ENCODE data around the gene FIBCD1.

FIBCD1 gene

GRCh38 chr9:130874783-130875182 lies 64.3 kb downstream of the FIBCD1 start:
- DNase-seq, result no peak

GRCh38 chr9:130873966-130874365 lies 65.1 kb downstream of the FIBCD1 start:
- no peak for DNase-seq

- no peak for DNase-seq
Measured at GRCh38 chr9:130872912-130873503, 66.0 kb downstream of the FIBCD1 start.

DNA sequence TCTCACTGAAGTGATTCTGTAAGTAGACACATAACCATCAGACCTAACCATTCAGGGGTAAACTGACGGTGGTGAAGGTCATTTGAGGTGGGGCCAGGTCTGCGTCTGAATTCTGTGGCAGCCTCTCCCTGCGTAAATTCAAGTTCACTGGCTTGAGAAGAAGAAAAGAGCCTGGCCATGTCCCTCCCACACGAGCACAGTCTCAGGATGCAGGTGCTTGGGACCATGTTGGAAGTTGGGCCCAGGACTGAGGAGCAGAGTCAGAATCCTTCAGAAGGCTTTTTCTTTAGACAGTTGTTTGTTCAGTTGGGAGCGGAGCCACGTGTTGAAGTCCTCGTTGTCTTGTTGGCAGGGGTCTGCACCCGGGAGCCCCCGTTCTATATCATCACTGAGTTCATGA lies 66.5 kb downstream of the FIBCD1 start:
- DNase-seq, result no peak

GRCh38 chr9:130872093-130872492 lies 67.0 kb downstream of the FIBCD1 start:
- no peak for DNase-seq

- DNase-seq, result no peak
Measured at GRCh38 chr9:130871395-130872062, 67.5 kb downstream of the FIBCD1 start.

GRCh38 chr9:130870491-130871381 lies 68.3 kb downstream of the FIBCD1 start:
- no peak for DNase-seq

DNA sequence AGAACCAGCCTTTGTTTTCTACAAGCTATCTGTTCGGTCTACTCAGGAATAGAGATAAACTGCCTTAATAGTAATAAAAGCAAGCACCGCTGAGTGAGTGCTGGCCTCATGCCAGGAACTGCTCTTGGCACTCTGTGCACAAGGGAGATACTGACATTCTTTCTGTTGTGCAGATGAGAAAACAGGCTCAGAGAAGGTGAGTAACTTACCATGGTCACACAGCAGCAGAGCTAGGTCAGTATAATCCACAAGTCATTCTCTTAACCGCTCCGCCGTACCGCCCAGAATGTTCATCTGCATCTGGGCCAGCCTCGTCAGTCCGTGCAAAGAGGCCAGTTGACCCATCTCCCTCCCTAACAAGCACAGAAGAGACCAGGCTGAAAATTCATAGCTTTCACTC lies 69.8 kb downstream of the FIBCD1 start:
- DNase-seq, result no peak

DNA sequence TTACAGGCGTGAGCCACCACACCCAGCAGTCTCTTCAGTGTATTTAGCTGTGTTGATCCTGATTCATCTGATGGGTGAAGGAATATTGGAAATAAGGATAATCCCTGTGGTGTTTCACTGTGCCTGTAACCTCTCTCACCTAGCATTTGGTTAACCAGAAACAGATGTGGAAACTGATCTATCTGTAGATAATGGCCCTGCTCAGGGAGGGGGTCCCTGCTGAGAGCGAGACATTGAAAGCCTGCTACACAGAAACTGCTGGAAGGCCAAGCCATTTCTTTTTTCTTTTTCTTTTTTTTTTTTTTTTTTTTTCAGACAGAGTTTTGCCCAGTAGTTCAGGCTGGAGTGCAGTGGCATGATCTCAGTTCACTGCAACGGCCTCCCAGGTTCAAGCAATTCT lies 70.8 kb downstream of the FIBCD1 start:
- DNase-seq, result no peak

DNA sequence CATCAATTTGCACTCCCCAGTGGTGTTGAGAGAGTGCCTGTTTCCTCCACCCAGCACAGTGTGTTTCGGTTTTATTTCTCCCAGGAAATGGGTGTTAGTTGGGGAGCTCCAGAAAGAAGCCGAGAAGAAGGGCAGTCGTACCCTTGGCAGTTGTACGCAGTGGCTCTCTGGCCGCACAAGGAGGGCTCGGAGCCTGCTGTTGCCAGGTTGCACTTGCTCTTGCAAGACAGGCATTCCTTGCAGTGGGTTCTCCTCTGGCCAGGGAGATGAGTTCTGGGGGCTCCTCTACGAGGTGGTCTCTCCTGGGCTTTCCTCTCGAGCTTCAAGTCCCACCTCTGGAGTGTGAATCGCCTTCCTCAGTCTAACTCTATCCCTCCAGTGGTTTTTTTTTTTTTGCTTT lies 71.5 kb downstream of the FIBCD1 start:
- no peak for DNase-seq

DNA sequence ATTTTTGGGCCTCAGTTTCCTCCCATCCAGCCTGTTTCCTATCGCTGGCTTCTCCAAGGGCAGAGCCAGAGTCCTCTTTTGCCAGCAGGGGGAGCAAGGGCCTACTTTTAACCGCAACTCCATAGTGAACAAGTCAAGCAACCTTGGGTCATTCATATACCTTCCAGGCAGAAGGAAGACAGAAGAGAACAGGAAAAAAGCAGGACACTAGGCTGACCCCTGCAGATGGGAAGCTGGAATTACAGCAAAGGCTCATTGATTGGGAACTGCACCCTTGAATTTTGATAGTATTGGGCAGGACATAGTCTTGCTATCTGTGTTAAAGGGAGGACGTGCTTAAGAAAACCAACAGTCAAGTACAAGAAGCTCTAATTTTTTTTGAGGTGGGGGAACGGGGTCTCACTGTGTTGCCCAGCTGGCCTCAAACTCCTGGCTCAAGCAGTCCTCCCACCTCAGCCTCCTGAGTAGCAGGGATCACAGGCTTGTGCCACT lies 72.5 kb downstream of the FIBCD1 start:
- DNase-seq, result peak; percentile 87

- DNase-seq, result no peak
Measured at GRCh38 chr9:130865921-130866320, 73.1 kb downstream of the FIBCD1 start.

- DNase-seq, result no peak
Measured at GRCh38 chr9:130864541-130864940, 74.5 kb downstream of the FIBCD1 start.

- no peak for DNase-seq
Measured at GRCh38 chr9:130862747-130863146, 76.3 kb downstream of the FIBCD1 start.

- DNase-seq, result no peak
Measured at GRCh38 chr9:130862217-130862616, 76.8 kb downstream of the FIBCD1 start.

- DNase-seq, result no peak
Measured at GRCh38 chr9:130861372-130862180, 77.5 kb downstream of the FIBCD1 start.

GRCh38 chr9:130860458-130861316 lies 78.4 kb downstream of the FIBCD1 start:
- no peak for DNase-seq

GRCh38 chr9:130858739-130859705 lies 80.0 kb downstream of the FIBCD1 start:
- no peak for DNase-seq

DNA sequence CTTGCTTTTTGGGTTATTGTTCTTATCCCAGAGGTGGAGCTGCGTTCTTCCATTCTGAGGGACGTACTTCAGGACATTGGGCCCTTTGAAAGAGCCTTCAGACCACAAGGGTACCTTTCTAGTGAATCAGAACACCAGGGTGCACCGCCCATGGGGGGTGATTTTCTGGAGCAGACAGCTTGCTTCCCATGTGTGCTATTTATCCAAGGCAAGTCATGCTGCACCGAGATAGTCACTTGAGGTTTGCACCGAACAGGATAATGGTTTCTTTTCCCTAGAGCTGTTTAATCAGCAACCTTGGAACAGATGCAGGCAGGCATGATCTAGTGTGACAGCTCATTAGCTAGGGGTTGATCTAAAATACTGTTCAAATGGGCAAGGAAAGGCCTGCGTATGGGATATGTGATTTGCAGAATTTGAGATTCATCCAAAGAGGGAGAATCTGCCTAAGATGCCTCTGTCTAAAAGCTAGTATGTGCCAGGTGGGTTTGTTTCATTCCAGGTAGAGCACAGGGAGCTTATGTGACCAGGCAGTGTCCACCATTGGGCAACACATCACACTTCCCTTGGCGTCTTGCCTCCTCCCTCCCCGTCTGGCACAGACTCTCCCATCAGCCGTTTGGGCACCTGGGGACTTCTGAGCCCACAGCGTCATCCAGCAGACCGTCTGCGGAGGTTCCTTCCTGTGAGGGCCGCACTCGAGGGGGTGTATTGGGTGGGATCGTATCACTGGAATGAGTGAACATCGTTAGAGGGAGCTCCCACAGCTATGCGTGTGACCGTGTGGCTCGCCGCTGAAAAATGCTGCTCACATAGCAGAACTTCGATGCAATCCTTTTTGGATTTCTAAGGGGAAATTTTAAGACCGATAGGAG lies 80.9 kb downstream of the FIBCD1 start:
- no peak for DNase-seq

DNA sequence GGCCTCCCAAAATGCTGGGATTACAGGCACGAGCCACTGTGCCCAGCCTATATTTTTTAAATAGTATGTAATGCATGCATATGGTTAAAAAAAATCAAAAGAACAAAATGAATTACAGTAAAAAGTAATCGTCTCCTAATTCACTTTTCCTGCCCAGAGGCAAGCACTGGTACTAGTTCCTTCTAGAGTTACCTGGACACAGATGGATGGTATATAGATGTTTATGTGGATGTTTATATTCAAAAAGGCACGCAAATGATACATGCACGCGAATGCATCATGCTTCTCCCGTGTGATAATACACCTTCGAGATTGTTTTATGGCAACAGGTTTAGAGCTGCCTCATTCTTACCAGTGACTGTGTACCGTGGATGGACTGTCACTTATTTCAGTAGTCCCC lies 82.6 kb downstream of the FIBCD1 start:
- no peak for DNase-seq

All from OCI-M1 (cell line).